ENCODE measurements around the gene GSAP.
"Not testable (repeated sequence)": the region's sequence is repeated elsewhere in the genome, so short reads cannot be mapped to it uniquely, and the experiment has no call there.

GSAP gene

GRCh38 chr7:77415823-77416620, at the start of gene GSAP:
TSS of gene GSAP (minus strand) at chr7:77416349. CDS start at chr7:77416321, 28 bp downstream.
- no peak for DNase-seq

- DNase-seq = no peak
Measured at GRCh38 chr7:77465256-77465655, 49.1 kb upstream of the GSAP start.

- DNase-seq = no peak
Measured at GRCh38 chr7:77464589-77464988, 48.4 kb upstream of the GSAP start.

- not testable (repeated sequence) for DNase-seq
Measured at GRCh38 chr7:77463632-77464031, 47.5 kb upstream of the GSAP start.

- DNase-seq = no peak
Measured at GRCh38 chr7:77461842-77462241, 45.7 kb upstream of the GSAP start.

GRCh38 chr7:77461246-77461645, 45.1 kb upstream of the GSAP start:
- no peak for DNase-seq

- no peak for DNase-seq
Measured at GRCh38 chr7:77460057-77460486, 43.9 kb upstream of the GSAP start.

- no peak for DNase-seq
Measured at GRCh38 chr7:77459311-77459726, 43.2 kb upstream of the GSAP start.

GRCh38 chr7:77458786-77459185, 42.6 kb upstream of the GSAP start:
- no peak for DNase-seq

- DNase-seq = no peak
Measured at GRCh38 chr7:77457779-77458178, 41.6 kb upstream of the GSAP start.

GRCh38 chr7:77456696-77457095, 40.5 kb upstream of the GSAP start:
- no peak for DNase-seq

- no peak for DNase-seq
Measured at GRCh38 chr7:77455321-77455720, 39.2 kb upstream of the GSAP start.

- no peak for DNase-seq
Measured at GRCh38 chr7:77454802-77455201, 38.7 kb upstream of the GSAP start.

- DNase-seq = no peak
Measured at GRCh38 chr7:77453531-77453930, 37.4 kb upstream of the GSAP start.

GRCh38 chr7:77451950-77452349, 35.8 kb upstream of the GSAP start:
- DNase-seq = not testable (repeated sequence)

GRCh38 chr7:77450613-77451012, 34.5 kb upstream of the GSAP start:
- no peak for DNase-seq

GRCh38 chr7:77450054-77450453, 33.9 kb upstream of the GSAP start:
- no peak for DNase-seq

- DNase-seq = no peak
Measured at GRCh38 chr7:77447616-77448015, 31.5 kb upstream of the GSAP start.

- DNase-seq = no peak
Measured at GRCh38 chr7:77444123-77444522, 28.0 kb upstream of the GSAP start.

- DNase-seq = no peak
Measured at GRCh38 chr7:77443042-77443441, 26.9 kb upstream of the GSAP start.

- no peak for DNase-seq
Measured at GRCh38 chr7:77442636-77443035, 26.5 kb upstream of the GSAP start.

GRCh38 chr7:77441046-77441445, 24.9 kb upstream of the GSAP start:
- DNase-seq = no peak

GRCh38 chr7:77439572-77439971, 23.4 kb upstream of the GSAP start:
- no peak for DNase-seq

- no peak for DNase-seq
Measured at GRCh38 chr7:77438131-77438530, 22.0 kb upstream of the GSAP start.
